Stimulated activated memory B cell treated with anti-CD40 and anti-IgM and Interleukin-4, amounts not matched to agents 10 μg/mL and 1 μg/mL and 100 μg/mL, for 72 hours (primary cell): ENCODE results near the gene GAB1.

Experiments used
- ATAC-seq: fragments of 150-1000 bp; cut with Tn5 transposase; 2 replicates; pipeline ENCODE4 v1.10.0; 2021
- H3K27ac Mint-ChIP-seq: one replicate; pipeline ENCODE4 v1.8.0; 2022; ENCODE audit warnings: mild to moderate bottlenecking, mixed read lengths
- H3K27me3 Mint-ChIP-seq: one replicate; pipeline ENCODE4 v1.8.0; 2022; ENCODE audit warnings: mixed read lengths
- H3K36me3 Mint-ChIP-seq: one replicate; pipeline ENCODE4 v1.8.0; 2022; ENCODE audit warnings: mixed read lengths
- H3K4me1 Mint-ChIP-seq: one replicate; pipeline ENCODE4 v1.8.0; 2022; ENCODE audit warnings: mixed read lengths
- H3K4me3 Mint-ChIP-seq: one replicate; pipeline ENCODE4 v1.8.0; 2022; ENCODE audit warnings: mild to moderate bottlenecking, moderate library complexity, mixed read lengths
- H3K9me3 Mint-ChIP-seq: one replicate; pipeline ENCODE4 v1.8.0; 2022; ENCODE audit warnings: mixed read lengths

GAB1 gene

GRCh38 chr4:143313996-143314395 is 22.7 kb upstream of the GAB1 start:
- ATAC-seq = no peak
- H3K4me3 Mint-ChIP-seq = no peak overlapping the region
- H3K9me3 Mint-ChIP-seq = no peaks in the 10 kb centered on the region
- H3K36me3 Mint-ChIP-seq = no peaks in the 10 kb centered on the region
- H3K27ac Mint-ChIP-seq = no peak overlapping the region
- H3K27me3 Mint-ChIP-seq = peaks cover 11% of the 10 kb centered on the region
- H3K4me1 Mint-ChIP-seq = no peaks in the 10 kb centered on the region

GRCh38 chr4:143320113-143320512 is 16.6 kb upstream of the GAB1 start:
- Mint-ChIP-seq H3K9me3 (no peaks in the 10 kb centered on the region), H3K27ac (no peak overlapping the region)
- ATAC-seq = no peak

GRCh38 chr4:143326735-143327134 is 9.9 kb upstream of the GAB1 start:
- Mint-ChIP-seq H3K27ac (no peak overlapping the region), H3K27me3 (peaks cover 20% of the 10 kb centered on the region), H3K36me3 (no peaks in the 10 kb centered on the region), H3K4me3 (no peak overlapping the region), H3K4me1 (no peaks in the 10 kb centered on the region), H3K9me3 (no peaks in the 10 kb centered on the region)
- no peak for ATAC-seq

More at GRCh38 chr4:143320113-143320512, 16.6 kb upstream of the GAB1 start:
- Mint-ChIP-seq H3K4me3 (no peak overlapping the region), H3K36me3 (no peaks in the 10 kb centered on the region), H3K4me1 (no peaks in the 10 kb centered on the region), H3K27me3 (no peaks in the 10 kb centered on the region)

- Mint-ChIP-seq H3K9me3 (no peaks in the 10 kb centered on the region), H3K36me3 (no peaks in the 10 kb centered on the region), H3K4me1 (no peaks in the 10 kb centered on the region), H3K27ac (no peak overlapping the region), H3K27me3 (peaks cover 33% of the 10 kb centered on the region), H3K4me3 (no peak overlapping the region)
- ATAC-seq = no peak
Measured at GRCh38 chr4:143329985-143330384, 6.7 kb upstream of the GAB1 start.

- Mint-ChIP-seq H3K4me1 (peaks cover 9% of the 10 kb centered on the region), H3K36me3 (no peaks in the 10 kb centered on the region), H3K9me3 (no peaks in the 10 kb centered on the region), H3K27ac (peak overlapping the region; percentile 42), H3K27me3 (peaks cover 44% of the 10 kb centered on the region), H3K4me3 (peak overlapping the region; percentile 90)
- ATAC-seq = peak; percentile 80
Measured at GRCh38 chr4:143335979-143336780, 496 bp upstream of the GAB1 start.

GRCh38 chr4:143337600-143338287 is 1.1 kb downstream of the GAB1 start:
- Mint-ChIP-seq H3K9me3 (no peaks in the 10 kb centered on the region), H3K4me1 (peaks cover 9% of the 10 kb centered on the region), H3K36me3 (no peaks in the 10 kb centered on the region), H3K27ac (peak overlapping the region; percentile 42), H3K4me3 (peak overlapping the region; percentile 90), H3K27me3 (peaks cover 39% of the 10 kb centered on the region)
- ATAC-seq = no peak

- peaks cover 43% of the 10 kb centered on the region for H3K27me3 Mint-ChIP-seq
- H3K9me3 Mint-ChIP-seq = no peaks in the 10 kb centered on the region
Measured at GRCh38 chr4:143338313-143338712, 1.6 kb downstream of the GAB1 start.

GRCh38 chr4:143339497-143339896 is 2.8 kb downstream of the GAB1 start:
- peaks cover 9% of the 10 kb centered on the region for H3K4me1 Mint-ChIP-seq
- H3K9me3 Mint-ChIP-seq = no peaks in the 10 kb centered on the region
- H3K27me3 Mint-ChIP-seq = peaks cover 44% of the 10 kb centered on the region
- H3K4me3 Mint-ChIP-seq = no peak overlapping the region
- ATAC-seq = no peak
- no peak overlapping the region for H3K27ac Mint-ChIP-seq
- no peaks in the 10 kb centered on the region for H3K36me3 Mint-ChIP-seq

More at GRCh38 chr4:143338313-143338712, 1.6 kb downstream of the GAB1 start:
- H3K36me3 Mint-ChIP-seq = no peaks in the 10 kb centered on the region
- peaks cover 9% of the 10 kb centered on the region for H3K4me1 Mint-ChIP-seq
- no peak overlapping the region for H3K27ac Mint-ChIP-seq
- no peak for ATAC-seq
- H3K4me3 Mint-ChIP-seq = no peak overlapping the region

- H3K9me3 Mint-ChIP-seq = no peaks in the 10 kb centered on the region
- peaks cover 9% of the 10 kb centered on the region for H3K4me1 Mint-ChIP-seq
- peaks cover 28% of the 10 kb centered on the region for H3K27me3 Mint-ChIP-seq
- no peak for ATAC-seq
- H3K4me3 Mint-ChIP-seq = no peak overlapping the region
- no peaks in the 10 kb centered on the region for H3K36me3 Mint-ChIP-seq
- no peak overlapping the region for H3K27ac Mint-ChIP-seq
Measured at GRCh38 chr4:143341186-143341755, 4.6 kb downstream of the GAB1 start.

- no peaks in the 10 kb centered on the region for H3K4me1 Mint-ChIP-seq
- ATAC-seq = no peak
- no peak overlapping the region for H3K4me3 Mint-ChIP-seq
- peaks cover 15% of the 10 kb centered on the region for H3K27me3 Mint-ChIP-seq
- no peaks in the 10 kb centered on the region for H3K9me3 Mint-ChIP-seq
- no peaks in the 10 kb centered on the region for H3K36me3 Mint-ChIP-seq
- H3K27ac Mint-ChIP-seq = no peak overlapping the region
Measured at GRCh38 chr4:143343276-143343831, 6.7 kb downstream of the GAB1 start.

- Mint-ChIP-seq H3K4me1 (no peaks in the 10 kb centered on the region), H3K27ac (no peak overlapping the region), H3K27me3 (peaks cover 12% of the 10 kb centered on the region), H3K9me3 (no peaks in the 10 kb centered on the region), H3K4me3 (no peak overlapping the region), H3K36me3 (no peaks in the 10 kb centered on the region)
- ATAC-seq = no peak
Measured at GRCh38 chr4:143344041-143344440, 7.4 kb downstream of the GAB1 start.

- ATAC-seq = no peak
- no peaks in the 10 kb centered on the region for H3K9me3 Mint-ChIP-seq
- H3K36me3 Mint-ChIP-seq = no peaks in the 10 kb centered on the region
- H3K27ac Mint-ChIP-seq = no peak overlapping the region
- peaks cover 12% of the 10 kb centered on the region for H3K27me3 Mint-ChIP-seq
- H3K4me1 Mint-ChIP-seq = no peaks in the 10 kb centered on the region
- H3K4me3 Mint-ChIP-seq = no peak overlapping the region
Measured at GRCh38 chr4:143344774-143345173, 8.1 kb downstream of the GAB1 start.

- Mint-ChIP-seq H3K4me1 (no peaks in the 10 kb centered on the region), H3K36me3 (no peaks in the 10 kb centered on the region), H3K27me3 (peaks cover 12% of the 10 kb centered on the region), H3K4me3 (no peak overlapping the region), H3K27ac (no peak overlapping the region), H3K9me3 (no peaks in the 10 kb centered on the region)
- ATAC-seq = no peak
Measured at GRCh38 chr4:143345356-143345755, 8.7 kb downstream of the GAB1 start.

- ATAC-seq = no peak
- H3K27me3 Mint-ChIP-seq = peaks cover 12% of the 10 kb centered on the region
- H3K9me3 Mint-ChIP-seq = no peaks in the 10 kb centered on the region
- no peak overlapping the region for H3K4me3 Mint-ChIP-seq
- H3K36me3 Mint-ChIP-seq = no peaks in the 10 kb centered on the region
- no peak overlapping the region for H3K27ac Mint-ChIP-seq
- no peaks in the 10 kb centered on the region for H3K4me1 Mint-ChIP-seq
Measured at GRCh38 chr4:143346206-143346605, 9.5 kb downstream of the GAB1 start.

- H3K9me3 Mint-ChIP-seq = no peaks in the 10 kb centered on the region
- H3K27me3 Mint-ChIP-seq = peaks cover 12% of the 10 kb centered on the region
- ATAC-seq = no peak
- no peaks in the 10 kb centered on the region for H3K4me1 Mint-ChIP-seq
- H3K4me3 Mint-ChIP-seq = no peak overlapping the region
- no peaks in the 10 kb centered on the region for H3K36me3 Mint-ChIP-seq
- H3K27ac Mint-ChIP-seq = no peak overlapping the region
Measured at GRCh38 chr4:143347484-143348111, 10.9 kb downstream of the GAB1 start.
